WTC11 (cell line): ENCODE measurements around the gene STIM2. TPM values are rescaled to one million over a fixed set of nuclear protein-coding genes. Genes with fewer than 3 reads are reported as not detected.

Experiments
- ATAC-seq: fragments of 200-7000 bp; cut with Tn5 transposase; 2 replicates; pipeline ENCODE4 v1.10.0; 2021; ENCODE audit warnings: mild to moderate bottlenecking, moderate library complexity
- CTCF ChIA-PET: fragments of 300-600 bp; sonication (Branson Sonifier 250); formaldehyde crosslinking; loops from one replicate; lab custom pipeline; 2021; ENCODE audit warnings: antibody characterized with exemption; lab: Charles Lee
- POLR2A ChIA-PET: fragments of 350-600 bp; sonication (Branson Sonifier 250); formaldehyde crosslinking; loops from one replicate; lab custom pipeline; 2021; ENCODE audit warnings: antibody characterized with exemption; lab: Charles Lee
- DNase-seq: peaks from one replicate; pipeline ENCODE4 v3.0.0; 2021; ENCODE audit warnings: low spot score
- H3K27ac Mint-ChIP-seq: 2 replicates; pipeline ENCODE4 v1.8.0; 2021; ENCODE audit warnings: mixed read lengths
- H3K27me3 Mint-ChIP-seq: 2 replicates; pipeline ENCODE4 v1.8.0; 2021; ENCODE audit warnings: low read depth, mild to moderate bottlenecking, moderate library complexity, mixed read lengths
- H3K36me3 Mint-ChIP-seq: 2 replicates; pipeline ENCODE4 v1.8.0; 2021; ENCODE audit warnings: mixed read lengths
- H3K4me1 Mint-ChIP-seq: 2 replicates; pipeline ENCODE4 v1.8.0; 2022; ENCODE audit warnings: mixed read lengths
- H3K4me3 Mint-ChIP-seq: 2 replicates; pipeline ENCODE4 v1.8.0; 2021; ENCODE audit warnings: mild to moderate bottlenecking, moderate library complexity, mixed read lengths
- H3K9me3 Mint-ChIP-seq: 2 replicates; pipeline ENCODE4 v1.8.0; 2021; ENCODE audit warnings: mixed read lengths
- CBFB ChIP-seq: sonication (generic); formaldehyde crosslinking; IDR thresholded peaks from 2 replicates; pipeline ENCODE4 v1.8.1; 2022; ENCODE audit warnings: mild to moderate bottlenecking, low read depth, missing genetic modification reagents
- E2F4 ChIP-seq: sonication (generic); formaldehyde crosslinking; IDR thresholded peaks from 2 replicates; pipeline ENCODE4 v1.8.1; 2022; ENCODE audit warnings: low read depth, mild to moderate bottlenecking, moderate library complexity, missing genetic modification reagents, borderline replicate concordance
- FOXK1 ChIP-seq: sonication (generic); formaldehyde crosslinking; IDR thresholded peaks from 2 replicates; pipeline ENCODE4 v1.8.0; 2022; ENCODE audit warnings: mild to moderate bottlenecking, moderate library complexity, missing genetic modification reagents
- FOXP1 ChIP-seq: sonication (generic); formaldehyde crosslinking; IDR thresholded peaks from 2 replicates; pipeline ENCODE4 v1.8.0; 2022; ENCODE audit warnings: missing genetic modification reagents, mild to moderate bottlenecking, moderate library complexity, borderline replicate concordance
- HMGA2 ChIP-seq: fragments of 250-450 bp; sonication (Bioruptor Pico); IDR thresholded peaks from 2 replicates; pipeline ENCODE4 v1.4.0; 2021; ENCODE audit warnings: mild to moderate bottlenecking, moderate library complexity
- NFATC4 ChIP-seq: fragments of 250-450 bp; sonication (Bioruptor Pico); IDR thresholded peaks from 2 replicates; pipeline ENCODE4 v1.9.0; 2021; ENCODE audit warnings: mild to moderate bottlenecking
- NFE2L1 ChIP-seq: sonication (generic); formaldehyde crosslinking; IDR thresholded peaks from 2 replicates; pipeline ENCODE4 v1.8.1; 2023; ENCODE audit warnings: missing genetic modification reagents
- NFYB ChIP-seq: sonication (generic); formaldehyde crosslinking; conservative IDR thresholded peaks from 2 replicates; pipeline ENCODE4 v1.8.0; 2022; ENCODE audit warnings: low read depth, missing genetic modification reagents
- RORB ChIP-seq: fragments of 250-450 bp; sonication (Bioruptor Pico); IDR thresholded peaks from 2 replicates; pipeline ENCODE4 v1.9.0; 2021; ENCODE audit warnings: mild to moderate bottlenecking
- SOX15 ChIP-seq: fragments of 250-450 bp; sonication (Bioruptor Pico); IDR thresholded peaks from 2 replicates; pipeline ENCODE4 v1.9.0; 2021; ENCODE audit warnings: mild to moderate bottlenecking
- ZBTB21 ChIP-seq: sonication (generic); formaldehyde crosslinking; IDR thresholded peaks from 2 replicates; pipeline ENCODE4 v1.8.1; 2023; ENCODE audit warnings: mild to moderate bottlenecking, missing genetic modification reagents, borderline replicate concordance
- ZNF263 ChIP-seq: sonication (generic); formaldehyde crosslinking; IDR thresholded peaks from 2 replicates; pipeline ENCODE4 v1.8.1; 2022; ENCODE audit warnings: low read depth, mild to moderate bottlenecking, moderate library complexity, missing genetic modification reagents
- ZNF532 ChIP-seq: fragments of 250-450 bp; sonication (Bioruptor Pico); IDR thresholded peaks from 2 replicates; pipeline ENCODE4 v1.9.0; 2021; ENCODE audit warnings: mild to moderate bottlenecking, borderline replicate concordance
- ZSCAN18 ChIP-seq: fragments of 250-450 bp; sonication (Bioruptor Pico); IDR thresholded peaks from 2 replicates; pipeline ENCODE4 v2.1.2; 2022; ENCODE audit warnings: mild to moderate bottlenecking, moderate library complexity
- total RNA-seq: library from RNA; stranded (reverse); gene quantifications from 3 replicates; pipeline ENCODE4 v1.2.3, GENCODE V29; 2021
- TF ChIP-seq, protein P1 (sequence below): sonication (generic); formaldehyde crosslinking; IDR thresholded peaks from 2 replicates; pipeline ENCODE4 v1.8.0; 2022; ENCODE audit warnings: mild to moderate bottlenecking, missing genetic modification reagents
- TF ChIP-seq, protein P2 (sequence below): sonication (generic); formaldehyde crosslinking; conservative IDR thresholded peaks from 2 replicates; pipeline ENCODE4 v1.8.1; 2023; ENCODE audit warnings: mild to moderate bottlenecking, low read depth, missing genetic modification reagents, moderate library complexity

Gene STIM2
- total RNA-seq, 1 experiment from 2014 or later = 22.4 TPM

- Mint-ChIP-seq H3K4me1 (no peaks in the 10 kb centered on the region), H3K27me3 (no peaks in the 10 kb centered on the region), H3K36me3 (no peaks in the 10 kb centered on the region), H3K27ac (no peak overlapping the region), H3K9me3 (peaks cover 14% of the 10 kb centered on the region), H3K4me3 (no peak overlapping the region)
- DNase-seq (no peak), ATAC-seq (no peak)
- POLR2A ChIA-PET = no interaction called here
- TF ChIP-seq NFATC4 (CRISPR knock-in tag) = no peak
- TF ChIP-seq E2F4 = no peak
- TF ChIP-seq FOXK1 = no peak
- TF ChIP-seq ZNF532 (CRISPR knock-in tag) = no peak
- TF ChIP-seq RORB (CRISPR knock-in tag) = no peak
- TF ChIP-seq HMGA2 (CRISPR knock-in tag) = no peak
- TF ChIP-seq NFYB (CRISPR knock-in tag) = no peak
- TF ChIP-seq, protein P1, sequence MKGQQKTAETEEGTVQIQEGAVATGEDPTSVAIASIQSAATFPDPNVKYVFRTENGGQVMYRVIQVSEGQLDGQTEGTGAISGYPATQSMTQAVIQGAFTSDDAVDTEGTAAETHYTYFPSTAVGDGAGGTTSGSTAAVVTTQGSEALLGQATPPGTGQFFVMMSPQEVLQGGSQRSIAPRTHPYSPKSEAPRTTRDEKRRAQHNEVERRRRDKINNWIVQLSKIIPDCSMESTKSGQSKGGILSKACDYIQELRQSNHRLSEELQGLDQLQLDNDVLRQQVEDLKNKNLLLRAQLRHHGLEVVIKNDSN (CRISPR knock-in tag) = no peak
- no peak for TF ChIP-seq ZSCAN18 (CRISPR knock-in tag)
- no peak for TF ChIP-seq FOXP1
- TF ChIP-seq, protein P2, sequence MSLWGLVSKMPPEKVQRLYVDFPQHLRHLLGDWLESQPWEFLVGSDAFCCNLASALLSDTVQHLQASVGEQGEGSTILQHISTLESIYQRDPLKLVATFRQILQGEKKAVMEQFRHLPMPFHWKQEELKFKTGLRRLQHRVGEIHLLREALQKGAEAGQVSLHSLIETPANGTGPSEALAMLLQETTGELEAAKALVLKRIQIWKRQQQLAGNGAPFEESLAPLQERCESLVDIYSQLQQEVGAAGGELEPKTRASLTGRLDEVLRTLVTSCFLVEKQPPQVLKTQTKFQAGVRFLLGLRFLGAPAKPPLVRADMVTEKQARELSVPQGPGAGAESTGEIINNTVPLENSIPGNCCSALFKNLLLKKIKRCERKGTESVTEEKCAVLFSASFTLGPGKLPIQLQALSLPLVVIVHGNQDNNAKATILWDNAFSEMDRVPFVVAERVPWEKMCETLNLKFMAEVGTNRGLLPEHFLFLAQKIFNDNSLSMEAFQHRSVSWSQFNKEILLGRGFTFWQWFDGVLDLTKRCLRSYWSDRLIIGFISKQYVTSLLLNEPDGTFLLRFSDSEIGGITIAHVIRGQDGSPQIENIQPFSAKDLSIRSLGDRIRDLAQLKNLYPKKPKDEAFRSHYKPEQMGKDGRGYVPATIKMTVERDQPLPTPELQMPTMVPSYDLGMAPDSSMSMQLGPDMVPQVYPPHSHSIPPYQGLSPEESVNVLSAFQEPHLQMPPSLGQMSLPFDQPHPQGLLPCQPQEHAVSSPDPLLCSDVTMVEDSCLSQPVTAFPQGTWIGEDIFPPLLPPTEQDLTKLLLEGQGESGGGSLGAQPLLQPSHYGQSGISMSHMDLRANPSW (CRISPR knock-in tag) = no peak
- CTCF ChIA-PET = no interaction called here
Observed at GRCh38 chr4:27043200-27043599, 182.6 kb downstream of the STIM2 start.

GRCh38 chr4:27046851-27047250 is 186.2 kb downstream of the STIM2 start:
- peaks cover 11% of the 10 kb centered on the region for H3K9me3 Mint-ChIP-seq
- no peaks in the 10 kb centered on the region for H3K27me3 Mint-ChIP-seq
- H3K4me3 Mint-ChIP-seq = no peak overlapping the region
- CTCF ChIA-PET = interaction anchor here (3.1 to 3.7 kb wide), 2 partner anchors 49 to 272 kb away, joined by 14 to 22 read pairs; no protein-coding TSS in a partner anchor
- ATAC-seq (no peak), DNase-seq (no peak)
- peaks cover 9% of the 10 kb centered on the region for H3K4me1 Mint-ChIP-seq
- H3K27ac Mint-ChIP-seq = no peak overlapping the region
- POLR2A ChIA-PET = no interaction called here
- TF ChIP-seq NFE2L1 (CRISPR knock-in tag) = no peak
- TF ChIP-seq ZNF263 (CRISPR knock-in tag) = no peak
- TF ChIP-seq CBFB (CRISPR knock-in tag) = no peak
- TF ChIP-seq ZBTB21 (CRISPR knock-in tag) = no peak
- TF ChIP-seq SOX15 (CRISPR knock-in tag) = no peak
- no peaks in the 10 kb centered on the region for H3K36me3 Mint-ChIP-seq
